Upper lobe of right lung (tissue), 1 donor: ENCODE measurements around the gene LY6G6D. TPM values are rescaled to one million over a fixed set of nuclear protein-coding genes. Genes with fewer than 3 reads are reported as not detected.
A peak's percentile ranks its signal among the peaks of the same experiment; 100 is the strongest.

ENCODE experiments used
- ATAC-seq: fragments of 200-7000 bp; cut with Tn5 transposase; one replicate; pipeline ENCODE4 v1.9.1; 2020; ENCODE audit warnings: mild to moderate bottlenecking, moderate library complexity
- DNase-seq: peaks from one replicate; pipeline ENCODE4 v3.0.0-alpha.2; 2020
- H3K27ac ChIP-seq: fragments of 200-600 bp; one replicate; pipeline ENCODE4 v1.8.0; 2022
- H3K27me3 ChIP-seq: fragments of 200-600 bp; one replicate; pipeline ENCODE4 v1.8.0; 2022; ENCODE audit warnings: mild to moderate bottlenecking
- H3K36me3 ChIP-seq: fragments of 200-600 bp; one replicate; pipeline ENCODE4 v1.8.0; 2022
- H3K4me1 ChIP-seq: fragments of 200-600 bp; one replicate; pipeline ENCODE4 v1.8.0; 2022
- H3K4me3 ChIP-seq: fragments of 200-600 bp; one replicate; pipeline ENCODE4 v1.8.0; 2022; ENCODE audit warnings: mild to moderate bottlenecking
- H3K9me3 ChIP-seq: fragments of 200-600 bp; one replicate; pipeline ENCODE4 v1.8.0; 2022
- CTCF ChIP-seq: fragments of 200-600 bp; IDR thresholded peaks from one replicate; pipeline ENCODE4 v1.8.0; 2022; ENCODE audit warnings: antibody characterized with exemption
- intact Hi-C: fragments of 100-400 bp; cut with DNase I; formaldehyde crosslinking; loops from one replicate; pipeline ENCODE4 v1.11.0; 2022
- total RNA-seq: library from RNA; stranded (reverse); fragmentation: NEBNext Ultra II Directional; extraction: Animal tissue kit (Norgen Biotek cat#: 25700); gene quantifications from one replicate; pipeline ENCODE4 v1.2.1, GENCODE V29; 2021
- donor health status: DM: no; HTN: yes; CAD: no; lungs with severe emphysema.

Gene LY6G6D
- total RNA-seq, 1 donor from 2014 or later: not detected

- Histone ChIP-seq H3K9me3 (no peaks in the 10 kb centered on the region), H3K36me3 (peaks cover 29% of the 10 kb centered on the region), H3K4me1 (peaks cover 21% of the 10 kb centered on the region), H3K4me3 (no peak overlapping the region), H3K27me3 (no peaks in the 10 kb centered on the region), H3K27ac (no peak overlapping the region)
- no peak for ATAC-seq
- intact Hi-C loops: no loop called here
- TF ChIP-seq CTCF: no peak
- no peak for DNase-seq
Observed at GRCh38 chr6:31683591-31683990, 31.6 kb upstream of the LY6G6D start.

- Histone ChIP-seq H3K36me3 (peaks cover 58% of the 10 kb centered on the region), H3K27ac (no peak overlapping the region), H3K4me3 (no peak overlapping the region), H3K9me3 (no peaks in the 10 kb centered on the region), H3K4me1 (peaks cover 9% of the 10 kb centered on the region), H3K27me3 (no peaks in the 10 kb centered on the region)
- DNase-seq (no peak), ATAC-seq (no peak)
- TF ChIP-seq CTCF: no peak
- intact Hi-C loops: no loop called here
Observed at GRCh38 chr6:31686483-31686882, 28.7 kb upstream of the LY6G6D start.

GRCh38 chr6:31687321-31687720, 27.8 kb upstream of the LY6G6D start:
- H3K36me3 ChIP-seq: peaks cover 66% of the 10 kb centered on the region
- intact Hi-C loops: no loop called here
- TF ChIP-seq CTCF: no peak

GRCh38 chr6:31687860-31688693, 27.1 kb upstream of the LY6G6D start:
- H3K4me3 ChIP-seq: no peak overlapping the region
- H3K36me3 ChIP-seq: peaks cover 74% of the 10 kb centered on the region
- H3K27ac ChIP-seq: no peak overlapping the region
- ATAC-seq: no peak
- no peaks in the 10 kb centered on the region for H3K27me3 ChIP-seq
- intact Hi-C loops: no loop called here
- DNase-seq: no peak
- TF ChIP-seq CTCF: no peak
- no peaks in the 10 kb centered on the region for H3K4me1 ChIP-seq
- no peaks in the 10 kb centered on the region for H3K9me3 ChIP-seq

More at GRCh38 chr6:31687321-31687720, 27.8 kb upstream of the LY6G6D start:
- no peak for DNase-seq
- Histone ChIP-seq H3K4me3 (no peak overlapping the region), H3K4me1 (peaks cover 3% of the 10 kb centered on the region), H3K9me3 (no peaks in the 10 kb centered on the region), H3K27me3 (no peaks in the 10 kb centered on the region), H3K27ac (no peak overlapping the region)
- no peak for ATAC-seq

GRCh38 chr6:31689249-31690110, 25.7 kb upstream of the LY6G6D start:
- Histone ChIP-seq H3K27me3 (no peaks in the 10 kb centered on the region), H3K27ac (no peak overlapping the region), H3K9me3 (no peaks in the 10 kb centered on the region), H3K4me1 (no peaks in the 10 kb centered on the region), H3K36me3 (peaks cover 88% of the 10 kb centered on the region), H3K4me3 (no peak overlapping the region)
- no peak for ATAC-seq
- peak; percentile 25 for TF ChIP-seq CTCF
- intact Hi-C loops: loop anchor here (10.0 kb wide), 1 partner anchor 145 kb away; no protein-coding TSS in a partner anchor
- DNase-seq: no peak
